SH-SY5Y (cell line): Measurements from ENCODE around the gene CDC7.

Experiments
- GATA2 ChIP-seq: IDR thresholded peaks from 2 replicates; pipeline ENCODE4 v1.6.1; 2011; ENCODE audit warnings: mild to moderate bottlenecking, low read depth, low read length
- GATA3 ChIP-seq: IDR thresholded peaks from 2 replicates; pipeline ENCODE4 v1.6.1; 2011; ENCODE audit warnings: low read depth, mild to moderate bottlenecking, low read length, moderate library complexity

DNA sequence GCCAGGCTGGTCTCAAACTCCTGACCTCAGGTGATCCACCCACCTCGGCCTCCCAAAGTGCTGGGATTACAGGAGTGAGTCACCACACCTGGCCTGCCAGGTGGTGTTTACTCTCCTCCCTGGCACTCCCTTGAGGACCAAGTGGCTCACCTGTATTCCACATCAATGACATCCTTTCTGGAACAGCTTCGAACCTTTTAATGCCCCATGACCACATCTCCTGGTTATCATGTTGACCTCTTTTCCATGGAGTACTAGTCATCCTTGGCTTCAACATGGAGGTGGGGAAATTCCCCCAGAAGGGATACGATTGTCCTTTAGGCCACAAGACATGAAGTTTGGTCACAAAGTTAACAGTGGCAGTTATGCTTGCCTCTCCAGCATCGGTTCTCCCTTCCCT lies 66.9 kb downstream of the CDC7 start:
- no peak for TF ChIP-seq GATA2
- TF ChIP-seq GATA3: no peak
